GM23338 (cell line): Measurements from ENCODE around the gene ALDH9A1. TPM values are rescaled to one million over a fixed set of nuclear protein-coding genes. Genes with fewer than 3 reads are reported as not detected.

Source experiments
- ATAC-seq: fragments of 200-7000 bp; cut with Tn5 transposase; 3 replicates; pipeline ENCODE4 v1.9.1; 2020
- DNase-seq: peaks from one replicate; pipeline ENCODE4 v3.0.0-alpha.2; 2015; ENCODE audit warnings: low spot score
- H2AFZ ChIP-seq: fragments of 200-600 bp; sonication (generic); 2 replicates; pipeline ENCODE4 v1.8.0; 2016; ENCODE audit warnings: antibody characterized with exemption, mild to moderate bottlenecking, moderate library complexity
- H3F3A ChIP-seq: fragments of 200-600 bp; sonication (generic); replicated peaks from 2 replicates; pipeline ENCODE4 v1.8.0; 2017; ENCODE audit warnings: antibody characterized with exemption, mixed run types, low read depth
- H3K27ac ChIP-seq: fragments of 200-600 bp; sonication (generic); 2 replicates; pipeline ENCODE4 v1.6.1; 2016; ENCODE audit warnings: low read depth
- H3K27me3 ChIP-seq: fragments of 200-600 bp; sonication (generic); 2 replicates; pipeline ENCODE4 v1.8.0; 2016; ENCODE audit warnings: mild to moderate bottlenecking, mixed run types, moderate library complexity; ENCODE audit not compliant: insufficient read depth
- H3K36me3 ChIP-seq: fragments of 200-600 bp; sonication (generic); 2 replicates; pipeline ENCODE4 v1.8.0; 2016; ENCODE audit warnings: mild to moderate bottlenecking; ENCODE audit not compliant: insufficient read depth
- H3K4me1 ChIP-seq: fragments of 200-600 bp; sonication (generic); 2 replicates; pipeline ENCODE4 v1.8.0; 2016; ENCODE audit warnings: mild to moderate bottlenecking, moderate library complexity; ENCODE audit not compliant: insufficient read depth
- H3K4me2 ChIP-seq: fragments of 200-600 bp; sonication (generic); 2 replicates; pipeline ENCODE4 v1.7.1; 2017; ENCODE audit warnings: mixed run types
- H3K4me3 ChIP-seq: fragments of 200-600 bp; sonication (generic); 2 replicates; pipeline ENCODE4 v1.6.1; 2016; ENCODE audit warnings: mixed run types
- H3K79me2 ChIP-seq: fragments of 200-600 bp; sonication (generic); replicated peaks from 2 replicates; pipeline ENCODE4 v1.8.0; 2017; ENCODE audit warnings: mild to moderate bottlenecking; ENCODE audit not compliant: insufficient read depth
- H3K9me2 ChIP-seq: fragments of 200-600 bp; sonication (generic); 2 replicates; pipeline ENCODE4 v1.8.0; 2017; ENCODE audit not compliant: insufficient read depth
- H4K20me1 ChIP-seq: fragments of 200-600 bp; sonication (generic); replicated peaks from 2 replicates; pipeline ENCODE4 v1.8.0; 2017; ENCODE audit warnings: mild to moderate bottlenecking; ENCODE audit not compliant: insufficient read depth
- H3K27ac Mint-ChIP-seq: 2 replicates; pipeline ENCODE4 v1.8.0; 2020; ENCODE audit warnings: inconsistent platforms, mild to moderate bottlenecking, moderate library complexity, mixed read lengths
- H3K27me3 Mint-ChIP-seq: 3 replicates; pipeline ENCODE4 v1.8.0; 2022; ENCODE audit warnings: low read depth, mild to moderate bottlenecking, moderate library complexity, mixed read lengths, inconsistent platforms; ENCODE audit not compliant: insufficient read depth, poor library complexity
- H3K36me3 Mint-ChIP-seq: 3 replicates; pipeline ENCODE4 v1.8.0; 2021; ENCODE audit warnings: low read depth, mild to moderate bottlenecking, inconsistent platforms, moderate library complexity, mixed read lengths
- H3K4me1 Mint-ChIP-seq: 3 replicates; pipeline ENCODE4 v1.8.0; 2020; ENCODE audit warnings: mild to moderate bottlenecking, inconsistent platforms, mixed read lengths
- H3K4me3 Mint-ChIP-seq: 3 replicates; pipeline ENCODE4 v1.8.0; 2021; ENCODE audit warnings: moderate library complexity, mild to moderate bottlenecking, inconsistent platforms, mixed read lengths
- H3K9me3 Mint-ChIP-seq: 3 replicates; pipeline ENCODE4 v1.8.0; 2020; ENCODE audit warnings: moderate library complexity, mild to moderate bottlenecking, inconsistent platforms, mixed read lengths
- CREB1 ChIP-seq: fragments of 250-450 bp; sonication (Bioruptor Pico); IDR thresholded peaks from 2 replicates; pipeline ENCODE4 v1.5.0; 2020; ENCODE audit warnings: low read depth, mild to moderate bottlenecking, moderate library complexity
- CTCF ChIP-seq, 2 experiments: fragments of 200-600 bp in 1 of 2; sonication (generic) in 1 of 2; conservative IDR thresholded peaks; 2 replicates each; pipeline versions ENCODE4 v1.5.1 to v1.6.1; 2016 to 2017; ENCODE audit warnings: antibody characterized with exemption in 2 of 2, low read depth in 2 of 2, mild to moderate bottlenecking in 2 of 2, moderate library complexity in 1 of 2
- ETS1 ChIP-seq: IDR thresholded peaks from 2 replicates; pipeline ENCODE4 v1.6.1; 2016; ENCODE audit warnings: antibody characterized with exemption
- EZH2phosphoT487 ChIP-seq: fragments of 200-600 bp; sonication (generic); IDR thresholded peaks from one replicate; pipeline ENCODE4 v1.8.1; 2018; ENCODE audit warnings: antibody characterized with exemption; ENCODE audit not compliant: unreplicated experiment
- NANOG ChIP-seq: IDR thresholded peaks from 2 replicates; pipeline ENCODE4 v1.6.1; 2016; ENCODE audit warnings: antibody characterized with exemption, borderline replicate concordance
- POLR2AphosphoS5 ChIP-seq: IDR thresholded peaks from 2 replicates; pipeline ENCODE4 v1.6.1; 2016; ENCODE audit warnings: antibody characterized with exemption, low read depth
- STAT1 ChIP-seq: IDR thresholded peaks from one replicate; pipeline ENCODE4 v1.6.1; 2016; ENCODE audit warnings: antibody characterized with exemption; ENCODE audit not compliant: unreplicated experiment
- ZNF114 ChIP-seq: fragments of 250-450 bp; sonication (Bioruptor Pico); IDR thresholded peaks from 2 replicates; pipeline ENCODE4 v1.5.0; 2020; ENCODE audit warnings: mild to moderate bottlenecking, moderate library complexity
- ZNF462 ChIP-seq: fragments of 250-450 bp; sonication (Bioruptor Pico); IDR thresholded peaks from 2 replicates; pipeline ENCODE4 v1.5.0; 2020; ENCODE audit warnings: mild to moderate bottlenecking, moderate library complexity
- long read RNA-seq: library from polyadenylated mRNA; unstranded; transcript quantifications from one replicate; pipeline ENCODE4 v2.0.0, GENCODE V29; 2020; ENCODE audit not compliant: unreplicated experiment
- polyA plus RNA-seq: library from polyadenylated mRNA; unstranded; fragments of >200 nt; fragmentation: Nextera tagmentation; extraction: Ambion mirVana; gene quantifications from 2 replicates; pipeline ENCODE4 v1.2.1, GENCODE V29; 2016
- total RNA-seq: library from RNA; depleted of rRNA; stranded (reverse); fragments of >200 nt; shearing (Covaris generic); gene quantifications from 2 replicates; pipeline ENCODE4 v1.2.3, GENCODE V29; 2014; rRNA removed

The ALDH9A1 gene
- total RNA-seq (58.5 and 59.2 TPM in 2 replicates), polyA plus RNA-seq (37.7 and 50.6 TPM in 2 replicates)
- long read RNA-seq, transcript ALDH9A1-201 (11 exons, 2,696 nt) = major isoform, 84 of 89 reads
- long read RNA-seq, partial matches to known transcripts = 2 of 89 reads
- long read RNA-seq, other reads (novel, unspliced or antisense) = 3 of 89 reads

- Histone ChIP-seq H3K27ac (peak within 1 kb of the TSS; percentile 97), H4K20me1 (no peaks in the 10 kb centered on the region; the same call in 1 of the 2 replicates), H3K79me2 (peaks cover 46% of the 10 kb centered on the region), H3K36me3 (peaks cover 6% of the 10 kb centered on the region), H3K9me2 (no peaks in the 10 kb centered on the region), H3F3A (peaks cover 5% of the 10 kb centered on the region), H3K4me1 (peaks cover 8% of the 10 kb centered on the region; the same call in 1 of the 2 replicates), H2AFZ (peak within 1 kb of the TSS; percentile 99), H3K4me3 (peak within 1 kb of the TSS; percentile 98), H3K27me3 (no peaks in the 10 kb centered on the region), H3K4me2 (peak within 1 kb of the TSS; percentile 83)
- DNase-seq (peak; percentile 92), ATAC-seq (peak; percentile 97)
- Mint-ChIP-seq H3K4me1 (peaks cover 8% of the 10 kb centered on the region), H3K4me3 (peak within 1 kb of the TSS; percentile 96), H3K9me3 (0 out of 3 replicates have a peak, but pooled peaks cover 4% of the 10 kb centered on the region), H3K27ac (peak within 1 kb of the TSS; percentile 91), H3K36me3 (peaks cover 18% of the 10 kb centered on the region; the same call in 2 of the 3 replicates), H3K27me3 (peaks cover 3% of the 10 kb centered on the region)
- TF ChIP-seq EZH2phosphoT487 (no peak), CTCF (conservative IDR thresholded peaks at IDR 0.05; ENCODE audit: low read depth in 2 of 2) (peak; percentile 52 to 60), ETS1 (no peak; the same call in 1 of the 2 replicates), ZNF462 (no peak), POLR2AphosphoS5 (peak; percentile 98), NANOG (no peak), ZNF114 (no peak), STAT1 (no peak), CREB1 (no peak)
Measured at GRCh38 chr1:165697881-165698760, at the start of gene ALDH9A1. ALDH9A1 (minus strand) TSS chr1:165698562; CDS start chr1:165698558, 4 bp downstream.
